Transverse colon (tissue), 4 donors: ENCODE measurements around the gene TMBIM1. TPM values are rescaled to one million over a fixed set of nuclear protein-coding genes. Genes with fewer than 3 reads are reported as not detected.

Experiments
- DNase-seq: peaks from one replicate; pipeline ENCODE4 v3.0.0-alpha.2; 2019
- H3K27ac ChIP-seq, 4 donors: fragments of 200-600 bp; sonication (generic); 2 replicates each; pipeline ENCODE4 v1.5.1; 2016 to 2018; ENCODE audit warnings: inconsistent platforms in 4 of 4
- H3K27me3 ChIP-seq: fragments of 200-600 bp; sonication (generic); 2 replicates; pipeline ENCODE4 v1.5.1; 2017; ENCODE audit warnings: inconsistent platforms
- H3K36me3 ChIP-seq, 4 donors: fragments of 200-600 bp; sonication (generic); 2 replicates each; pipeline ENCODE4 v1.5.1; 2017 to 2019; ENCODE audit warnings: inconsistent platforms in 4 of 4
- H3K4me1 ChIP-seq, 4 donors: fragments of 200-600 bp; sonication (generic); 2 replicates each; pipeline ENCODE4 v1.5.1; 2017 to 2020; ENCODE audit warnings: inconsistent platforms in 4 of 4
- H3K4me3 ChIP-seq, 4 donors: fragments of 200-600 bp; sonication (generic); 1 replicate in 1 of 4; 2 replicates in 3 of 4; pipeline versions ENCODE4 v1.5.1 to v1.6.1; 2017 to 2019; ENCODE audit warnings: inconsistent platforms in 4 of 4
- H3K9me3 ChIP-seq, 2 donors: fragments of 200-600 bp; sonication (generic); 2 replicates each; pipeline ENCODE4 v1.5.1; 2017 to 2019; ENCODE audit warnings: inconsistent platforms in 2 of 2
- CTCF ChIP-seq, 5 experiments: fragments of 200-600 bp in 3 of 5; fragments of 450-650 bp in 2 of 5; sonication (generic) in 3 of 5; IDR thresholded peaks; 1 replicate in 2 of 5; 2 replicates in 3 of 5; pipeline ENCODE4 v1.5.1; 2016 to 2017; ENCODE audit warnings: antibody characterized with exemption in 5 of 5, inconsistent platforms in 3 of 5, mild to moderate bottlenecking in 2 of 5, moderate library complexity in 1 of 5
- EP300 ChIP-seq: sonication (generic); formaldehyde crosslinking; IDR thresholded peaks from one replicate; pipeline ENCODE4 v1.6.1; 2017; ENCODE audit warnings: antibody characterized with exemption, low read depth
- POLR2A ChIP-seq: fragments of 450-650 bp; IDR thresholded peaks from one replicate; pipeline ENCODE4 v1.6.1; 2016; ENCODE audit warnings: antibody characterized with exemption, mild to moderate bottlenecking, moderate library complexity
- POLR2AphosphoS5 ChIP-seq, 3 donors: sonication (generic); formaldehyde crosslinking; IDR thresholded peaks; one replicate each; pipeline ENCODE4 v1.6.1; 2016; ENCODE audit warnings: antibody characterized with exemption in 3 of 3
- WGBS, 2 donors: methylation state at CpG; one replicate each; pipeline ENCODE4 v1.1.5; 2018; ENCODE audit warnings: low coverage in 1 of 2; 5-methylcytosine and 5-hydroxymethylcytosine counted together
- in situ Hi-C, 4 donors: fragments of 200-750 bp; cut with MboI; loops; one replicate each; pipeline versions ENCODE4 v1.15.0 to v1.15.1; 2017; ENCODE audit warnings: low sequenced_read_pairs in 3 of 4, low pct_ligation_motif_present in 1 of 4, low pct_unique_long_range_greater_than_20kb in 1 of 4
- intact Hi-C: fragments of 100-400 bp; cut with DNase I; formaldehyde crosslinking; loops from one replicate; pipeline ENCODE4 v1.15.1; 2023; ENCODE audit warnings: low total_unique reads
- total RNA-seq, 4 donors: library from RNA; depleted of rRNA; stranded (reverse); fragments of >200 nt; gene quantifications; one replicate each; pipeline ENCODE4 v1.1.0, GENCODE V29; 2016

The TMBIM1 gene
- total RNA-seq, 4 donors from 2014 or later, result 80.0 to 356 (median 200) TPM

DNA sequence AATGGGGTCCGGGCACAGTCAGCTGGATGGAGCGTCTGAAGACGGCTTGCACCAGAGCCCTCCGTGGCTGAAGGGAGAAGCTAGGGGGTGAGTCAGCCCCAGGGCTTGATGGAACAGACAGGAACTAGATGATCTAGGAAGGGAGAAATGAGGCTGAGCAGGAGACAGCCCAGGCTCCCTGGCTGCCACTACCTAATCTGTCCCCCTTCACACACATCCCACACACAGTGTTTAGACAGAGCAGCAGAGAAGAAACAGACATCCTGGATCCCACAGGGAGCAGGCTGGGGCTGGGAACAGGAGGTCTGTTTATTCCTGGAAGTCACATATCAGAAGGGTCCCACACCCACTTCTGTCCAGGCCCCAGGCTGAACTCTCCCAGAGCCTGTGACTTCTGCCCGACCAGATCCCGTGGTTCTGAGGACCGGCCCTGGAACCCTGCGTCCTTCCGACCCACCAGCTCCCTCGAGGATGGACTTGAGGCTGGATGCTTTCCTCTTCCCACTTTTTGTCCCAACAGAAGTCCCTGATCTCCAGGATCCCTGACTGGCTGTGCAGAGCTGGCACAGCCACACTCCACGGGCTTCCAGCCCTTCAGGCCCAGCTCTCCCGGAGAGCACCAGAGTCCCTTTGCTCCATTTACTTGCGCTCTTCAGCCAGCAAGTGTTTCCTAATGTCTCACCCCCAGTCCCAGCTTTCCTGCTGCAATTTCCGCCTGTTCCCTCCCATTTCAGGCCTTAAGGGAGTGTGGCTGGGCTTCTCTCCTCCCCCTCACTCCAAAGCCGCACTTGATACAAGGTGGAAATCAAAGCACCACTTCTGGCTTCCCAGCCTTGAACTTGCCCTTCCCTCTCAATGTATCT is 33.0 kb downstream of the TMBIM1 start:
- Histone ChIP-seq H3K4me1 (peaks cover 55 to 61% (median 59%) of the 10 kb centered on the region in 4 donors), H3K9me3 (no peaks in the 10 kb centered on the region), H3K27ac (peak overlapping the region; percentile 83 to 90 (median 86)), H3K27me3 (no peaks in the 10 kb centered on the region), H3K36me3 (peaks cover 0 to 12% (median 5%) of the 10 kb centered on the region in 4 donors), H3K4me3 (no peak overlapping the region)
- 56 to 64% methylated on average over 7 to 15 of the region's 15 CpGs for WGBS, 2 donors
- intact Hi-C loops (loop anchor here (5.0 kb wide), 1 partner anchor 72 kb away; no protein-coding TSS in a partner anchor), in situ Hi-C loops (loop anchor here in 1 of 4 donors (5.0 kb wide), 1 partner anchor 67 kb away; no protein-coding TSS in a partner anchor)
- DNase-seq, result peak; percentile 54
- TF ChIP-seq POLR2A, result no peak
- peak; percentile 78 for TF ChIP-seq EP300
- TF ChIP-seq POLR2AphosphoS5 (IDR thresholded peaks at IDR 0.05), result peak; percentile 87 to 95 (median 89)
- no peak for TF ChIP-seq CTCF (IDR thresholded peaks at IDR 0.05)

GRCh38 chr2:218257390-218257981 is 34.8 kb downstream of the TMBIM1 start:
- H3K4me1 ChIP-seq, result peaks cover 36 to 43% (median 41%) of the 10 kb centered on the region in 4 donors
- H3K27ac ChIP-seq, result peak overlapping the region; percentile 14 to 87 (median 38)
- 43 to 68% methylated on average over 1 to 8 of the region's 8 CpGs for WGBS, 2 donors
- peak; percentile 31 for DNase-seq
- no peak overlapping the region for H3K4me3 ChIP-seq
- H3K27me3 ChIP-seq, result no peaks in the 10 kb centered on the region
- intact Hi-C loops (loop anchor here (5.0 kb wide), 1 partner anchor 70 kb away; no protein-coding TSS in a partner anchor), in situ Hi-C loops (loop anchor here in 1 of 4 donors (5.0 kb wide), 1 partner anchor 65 kb away; no protein-coding TSS in a partner anchor)
- TF ChIP-seq POLR2AphosphoS5 (IDR thresholded peaks at IDR 0.05), result no peak
- peak; percentile 32 to 70 (median 53) for TF ChIP-seq CTCF (IDR thresholded peaks at IDR 0.05)
- H3K9me3 ChIP-seq, result no peaks in the 10 kb centered on the region
- peaks cover 0 to 30% (median 15%) of the 10 kb centered on the region in 4 donors for H3K36me3 ChIP-seq

DNA sequence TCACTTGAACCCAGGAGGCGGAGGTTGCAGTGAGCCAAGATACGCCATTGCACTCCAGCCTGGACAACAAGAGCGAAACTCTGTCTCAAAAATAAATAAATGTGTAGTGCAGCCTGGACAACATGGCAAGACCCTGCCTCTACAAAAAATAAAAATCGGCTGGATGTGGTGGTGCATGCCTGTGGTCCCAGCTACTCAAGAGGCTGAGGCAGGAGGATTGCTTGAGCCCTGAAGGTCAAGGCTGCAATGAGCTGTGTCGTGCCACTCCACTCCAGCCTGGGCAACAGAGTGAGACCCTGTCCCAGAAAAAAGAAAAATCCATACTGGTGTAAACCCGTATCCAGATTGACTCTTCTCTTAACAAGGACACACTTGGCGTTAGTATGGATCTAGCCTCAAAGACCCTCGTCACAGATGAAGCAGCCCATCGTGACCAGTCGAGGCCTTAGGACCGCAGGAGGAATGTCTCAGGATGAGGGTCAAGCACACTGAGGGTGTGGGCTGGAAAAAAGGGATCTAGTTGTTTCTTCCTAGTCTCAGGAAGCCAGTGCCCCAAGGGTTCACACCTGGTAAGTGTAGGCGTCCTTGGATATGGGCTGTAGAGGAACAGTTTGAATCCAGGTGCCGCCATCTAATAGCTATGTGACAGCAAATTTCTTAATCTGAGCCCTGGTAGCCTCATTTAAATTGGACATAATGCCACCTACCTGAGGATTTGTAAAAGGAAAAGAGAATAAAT is 35.5 kb downstream of the TMBIM1 start:
- H3K27ac ChIP-seq, result peak overlapping the region in 3 of 4 donors; percentile 14 to 87 (median 41)
- no peaks in the 10 kb centered on the region for H3K9me3 ChIP-seq
- TF ChIP-seq CTCF (IDR thresholded peaks at IDR 0.05) (no peak), POLR2AphosphoS5 (IDR thresholded peaks at IDR 0.05) (no peak)
- H3K4me3 ChIP-seq, result no peak overlapping the region
- H3K4me1 ChIP-seq, result peaks cover 29 to 36% (median 33%) of the 10 kb centered on the region in 4 donors
- no peaks in the 10 kb centered on the region for H3K27me3 ChIP-seq
- no peak for DNase-seq
- WGBS, 2 donors, result 91 to 100% methylated on average over 1 to 13 of the region's 13 CpGs
- intact Hi-C loops (loop anchor here (5.0 kb wide), 1 partner anchor 69 kb away; no protein-coding TSS in a partner anchor), in situ Hi-C loops (loop anchor here in 1 of 4 donors (5.0 kb wide), 1 partner anchor 64 kb away; no protein-coding TSS in a partner anchor)
- H3K36me3 ChIP-seq, result peaks cover 0 to 38% (median 18%) of the 10 kb centered on the region in 4 donors
